GM18870 (cell line): ENCODE results near the gene SLC22A15.
"Not testable (repeated sequence)": the region's sequence is repeated elsewhere in the genome, so short reads cannot be mapped to it uniquely, and the experiment has no call there.

Experiments used
- ATAC-seq: cut with Tn5 transposase; IDR thresholded peaks from one replicate; pipeline ENCODE4 v1.9.1; 2021; ENCODE audit warnings: moderate library complexity; ENCODE audit not compliant: unreplicated experiment

SLC22A15 gene

GRCh38 chr1:115976062-115976920, at the start of gene SLC22A15:
Gene SLC22A15 (plus strand): TSS chr1:115976513. CDS start chr1:115976628, 115 bp downstream.
- peak; percentile 64 for ATAC-seq

- no peak for ATAC-seq
Measured at GRCh38 chr1:115927971-115928370, 48.3 kb upstream of the SLC22A15 start.

GRCh38 chr1:115929881-115930280, 46.4 kb upstream of the SLC22A15 start:
- ATAC-seq, result no peak

- no peak for ATAC-seq
Measured at GRCh38 chr1:115933625-115934024, 42.7 kb upstream of the SLC22A15 start.

- no peak for ATAC-seq
Measured at GRCh38 chr1:115939455-115939854, 36.9 kb upstream of the SLC22A15 start.

GRCh38 chr1:115946116-115946515, 30.2 kb upstream of the SLC22A15 start:
- no peak for ATAC-seq

- no peak for ATAC-seq
Measured at GRCh38 chr1:115949156-115949555, 27.2 kb upstream of the SLC22A15 start.

GRCh38 chr1:115951560-115951959, 24.8 kb upstream of the SLC22A15 start:
- no peak for ATAC-seq

- no peak for ATAC-seq
Measured at GRCh38 chr1:115952547-115952946, 23.8 kb upstream of the SLC22A15 start.

GRCh38 chr1:115953180-115953579, 23.1 kb upstream of the SLC22A15 start:
- ATAC-seq, result no peak

- ATAC-seq, result no peak
Measured at GRCh38 chr1:115954684-115955083, 21.6 kb upstream of the SLC22A15 start.

- no peak for ATAC-seq
Measured at GRCh38 chr1:115955228-115955627, 21.1 kb upstream of the SLC22A15 start.

- ATAC-seq, result no peak
Measured at GRCh38 chr1:115958866-115959265, 17.4 kb upstream of the SLC22A15 start.

GRCh38 chr1:115969509-115969908, 6.8 kb upstream of the SLC22A15 start:
- ATAC-seq, result no peak

- ATAC-seq, result not testable (repeated sequence)
Measured at GRCh38 chr1:115971778-115972177, 4.5 kb upstream of the SLC22A15 start.

- no peak for ATAC-seq
Measured at GRCh38 chr1:115973154-115973553, 3.2 kb upstream of the SLC22A15 start.

GRCh38 chr1:115975569-115976061, 698 bp upstream of the SLC22A15 start:
- ATAC-seq, result no peak

- no peak for ATAC-seq
Measured at GRCh38 chr1:115976921-115977498, 697 bp downstream of the SLC22A15 start.

- ATAC-seq, result no peak
Measured at GRCh38 chr1:115977499-115978258, 1.4 kb downstream of the SLC22A15 start.

GRCh38 chr1:115978292-115978941, 2.1 kb downstream of the SLC22A15 start:
- no peak for ATAC-seq

- no peak for ATAC-seq
Measured at GRCh38 chr1:115980156-115980555, 3.8 kb downstream of the SLC22A15 start.
